Cardiac muscle cell (in vitro differentiated cells and primary cell): ENCODE data around the gene SLC17A3. TPM values are rescaled to one million over a fixed set of nuclear protein-coding genes. Genes with fewer than 3 reads are reported as not detected.
A peak's percentile ranks its signal among the peaks of the same experiment; 100 is the strongest.

ENCODE experiments used
- DNase-seq, 2 donors: peaks; one replicate each; pipeline versions ENCODE4 v3.0.0 to v3.0.0-alpha.2; 2010 to 2017; ENCODE audit warnings: low read depth in 1 of 2, low spot score in 1 of 2
- H3K27ac ChIP-seq: fragments of 200-600 bp; sonication (generic); 2 replicates; pipeline ENCODE4 v1.5.1; 2016
- H3K27me3 ChIP-seq: fragments of 200-600 bp; sonication (generic); 2 replicates; pipeline ENCODE4 v1.6.0; 2016; ENCODE audit warnings: control low read depth
- H3K36me3 ChIP-seq: fragments of 200-600 bp; sonication (generic); 2 replicates; pipeline ENCODE4 v1.5.1; 2016; ENCODE audit warnings: control low read depth
- H3K4me1 ChIP-seq: fragments of 200-600 bp; sonication (generic); 2 replicates; pipeline ENCODE4 v1.8.1; 2017; ENCODE audit warnings: low read depth, mild to moderate bottlenecking, mixed run types
- H3K4me3 ChIP-seq: fragments of 200-600 bp; sonication (generic); 2 replicates; pipeline ENCODE4 v1.5.1; 2016; ENCODE audit warnings: mild to moderate bottlenecking
- H3K9me3 ChIP-seq: fragments of 200-600 bp; sonication (generic); 2 replicates; pipeline ENCODE4 v1.5.1; 2017; ENCODE audit warnings: low read depth, mild to moderate bottlenecking, control low read depth
- CTCF ChIP-seq: IDR thresholded peaks from 2 replicates; pipeline ENCODE4 v1.5.1; 2012; ENCODE audit warnings: low read depth, mild to moderate bottlenecking, low read length
- polyA plus RNA-seq: library from polyadenylated mRNA; unstranded; fragments of >200 nt; fragmentation: Nextera tagmentation; extraction: Ambion mirVana; gene quantifications from 2 replicates; pipeline ENCODE4 v1.2.1, GENCODE V29; 2016
- total RNA-seq: library from RNA; depleted of rRNA; stranded (reverse); fragments of >200 nt; gene quantifications from 2 replicates; pipeline ENCODE4 v1.2.3, GENCODE V29; 2016

SLC17A3 gene
- total and polyA plus RNA-seq, 2 experiments from 2014 or later, result not detected

GRCh38 chr6:25874822-25875562 is 949 bp upstream of the SLC17A3 start:
- Histone ChIP-seq H3K27me3 (peaks cover 28% of the 10 kb centered on the region), H3K36me3 (no peaks in the 10 kb centered on the region), H3K27ac (no peak overlapping the region), H3K9me3 (no peaks in the 10 kb centered on the region), H3K4me3 (no peak overlapping the region), H3K4me1 (no peaks in the 10 kb centered on the region)
- no peak for TF ChIP-seq CTCF
- peak in 1 of 2 donors; percentile 37 for DNase-seq

GRCh38 chr6:25872814-25873213 is 1.2 kb downstream of the SLC17A3 start:
- Histone ChIP-seq H3K4me3 (no peak overlapping the region), H3K9me3 (no peaks in the 10 kb centered on the region), H3K36me3 (no peaks in the 10 kb centered on the region), H3K4me1 (no peaks in the 10 kb centered on the region), H3K27ac (no peak overlapping the region), H3K27me3 (peaks cover 11% of the 10 kb centered on the region)
- no peak for TF ChIP-seq CTCF
- no peak for DNase-seq

- H3K27ac ChIP-seq, result no peak overlapping the region
- no peak overlapping the region for H3K4me3 ChIP-seq
- no peaks in the 10 kb centered on the region for H3K36me3 ChIP-seq
- no peaks in the 10 kb centered on the region for H3K9me3 ChIP-seq
- no peak for DNase-seq
- peaks cover 9% of the 10 kb centered on the region for H3K27me3 ChIP-seq
- no peak for TF ChIP-seq CTCF
- H3K4me1 ChIP-seq, result no peaks in the 10 kb centered on the region
Measured at GRCh38 chr6:25869840-25870239, 4.2 kb downstream of the SLC17A3 start.

- DNase-seq, result no peak
- Histone ChIP-seq H3K9me3 (no peaks in the 10 kb centered on the region), H3K4me3 (no peak overlapping the region), H3K27ac (no peak overlapping the region), H3K27me3 (peaks cover under 1% of the 10 kb centered on the region), H3K36me3 (no peaks in the 10 kb centered on the region), H3K4me1 (no peaks in the 10 kb centered on the region)
- no peak for TF ChIP-seq CTCF
Measured at GRCh38 chr6:25868436-25869183, 5.4 kb downstream of the SLC17A3 start.

- Histone ChIP-seq H3K36me3 (no peaks in the 10 kb centered on the region), H3K9me3 (no peaks in the 10 kb centered on the region), H3K27ac (no peak overlapping the region), H3K4me1 (no peaks in the 10 kb centered on the region), H3K4me3 (no peak overlapping the region), H3K27me3 (no peaks in the 10 kb centered on the region)
- no peak for TF ChIP-seq CTCF
- no peak for DNase-seq
Measured at GRCh38 chr6:25866011-25866410, 8.0 kb downstream of the SLC17A3 start.
